GM12878 (cell line): Measurements from ENCODE around the gene MAGI1. TPM values are rescaled to one million over a fixed set of nuclear protein-coding genes. Genes with fewer than 3 reads are reported as not detected.

ENCODE experiments used
- ATAC-seq: fragments of 200-7000 bp; cut with Tn5 transposase; 3 replicates; pipeline ENCODE4 v1.9.1; 2020; ENCODE audit warnings: mild to moderate bottlenecking, moderate library complexity
- BruUV-seq: library from RNA; stranded (reverse); fragments of 400-500 nt; replicated peaks from 2 replicates; lab custom pipeline; 2021; lab: Mats Ljungman, UMichigan
- CTCF ChIA-PET: fragments of 300-600 bp; sonication (Branson Sonifier 250); formaldehyde crosslinking; extraction: SDS; loops from one replicate; lab custom pipeline; 2021; ENCODE audit warnings: inconsistent platforms; lab: Yijun Ruan, JAX
- POLR2A ChIA-PET: fragments of 350-600 bp; formaldehyde crosslinking; extraction: SDS; loops from one replicate; lab custom pipeline; 2021; ENCODE audit warnings: inconsistent platforms; lab: Charles Lee
- RAD21 ChIA-PET: fragments of 300-600 bp; sonication (Branson Sonifier 250); formaldehyde crosslinking; loops from one replicate; lab custom pipeline; 2023; ENCODE audit warnings: antibody characterized with exemption; ENCODE audit not compliant: unreplicated experiment; lab: Charles Lee
- SMC1A ChIA-PET: fragments of 300-600 bp; sonication (Branson Sonifier 250); formaldehyde crosslinking; loops from one replicate; lab custom pipeline; 2023; ENCODE audit not compliant: unreplicated experiment, uncharacterized antibody; lab: Charles Lee
- DNase-seq: peaks from one replicate; pipeline ENCODE4 v3.0.0-alpha.2; 2011; ENCODE audit warnings: low read depth, low spot score
- FAIRE-seq: peaks from 3 replicates; lab custom pipeline; 2011; peaks lifted over from hg19 to GRCh38; lab: Jason Lieb, UNC
- H2AFZ ChIP-seq: 2 replicates; pipeline ENCODE4 v1.6.0; 2011; ENCODE audit warnings: low read depth, low read length, control low read depth; ENCODE audit not compliant: control insufficient read depth
- H3K27ac ChIP-seq: 2 replicates; pipeline ENCODE4 v1.5.1; 2011; ENCODE audit warnings: control low read depth; ENCODE audit not compliant: control insufficient read depth, insufficient read depth
- H3K27me3 ChIP-seq, 2 experiments: replicated peaks in 1 of 2; 2 replicates each; pipeline versions ENCODE4 v1.6.0 to v1.6.1; 2011; ENCODE audit warnings: low read length in 1 of 2; ENCODE audit not compliant: control insufficient read depth in 2 of 2, insufficient read depth in 2 of 2
- H3K36me3 ChIP-seq, 2 experiments: 2 replicates each; pipeline ENCODE4 v1.5.1; 2011; ENCODE audit warnings: low read length in 1 of 2; ENCODE audit not compliant: control insufficient read depth in 2 of 2, insufficient read depth in 2 of 2
- H3K4me1 ChIP-seq: 2 replicates; pipeline ENCODE4 v1.6.1; 2011; ENCODE audit warnings: mild to moderate bottlenecking, low read length, moderate library complexity, mixed read lengths; ENCODE audit not compliant: control insufficient read depth, insufficient read depth
- H3K4me2 ChIP-seq: 2 replicates; pipeline ENCODE4 v1.6.0; 2011; ENCODE audit warnings: control low read depth; ENCODE audit not compliant: control insufficient read depth, insufficient read depth
- H3K4me3 ChIP-seq: fragments of 200-600 bp; sonication (generic); 2 replicates; pipeline ENCODE4 v1.5.1; 2016
- H3K79me2 ChIP-seq: 2 replicates; pipeline ENCODE4 v1.6.0; 2011; ENCODE audit warnings: low read length; ENCODE audit not compliant: control insufficient read depth, insufficient read depth
- H3K9ac ChIP-seq: 2 replicates; pipeline ENCODE4 v1.8.0; 2011; ENCODE audit warnings: low read length, control low read depth, mixed read lengths; ENCODE audit not compliant: control insufficient read depth, insufficient read depth
- H3K9me3 ChIP-seq: replicated peaks from 3 replicates; pipeline ENCODE4 v1.5.1; 2011; ENCODE audit warnings: mild to moderate bottlenecking, low read length; ENCODE audit not compliant: control insufficient read depth, insufficient read depth
- H4K20me1 ChIP-seq: 2 replicates; pipeline ENCODE4 v1.6.0; 2011; ENCODE audit not compliant: control insufficient read depth, insufficient read depth
- MXI1 ChIP-seq: fragments of 150-350 bp; IDR thresholded peaks from 2 replicates; pipeline ENCODE4 v1.6.1; 2011; ENCODE audit warnings: low read depth, mild to moderate bottlenecking, inconsistent platforms, low read length, improper control_type of control experiment
- SMAD1 ChIP-seq: fragments of 450-650 bp; IDR thresholded peaks from 2 replicates; pipeline ENCODE4 v1.6.1; 2018; ENCODE audit warnings: mild to moderate bottlenecking, low read depth; ENCODE audit not compliant: partially characterized antibody
- ZBTB11 ChIP-seq: fragments of 450-650 bp; formaldehyde crosslinking; IDR thresholded peaks from 2 replicates; pipeline ENCODE4 v1.5.0; 2022; ENCODE audit warnings: mild to moderate bottlenecking, missing genetic modification characterization
- WGBS: methylation state at CpG from one replicate; pipeline ENCODE4 v1.1.6; 2016; ENCODE audit warnings: low lambda C conversion rate; ENCODE audit not compliant: insufficient replicate concordance, insufficient coverage; ENCODE audit errors: missing lambda C conversion rate; 5-methylcytosine and 5-hydroxymethylcytosine counted together
- in situ Hi-C: fragments of 300-500 bp; cut with MboI; formaldehyde crosslinking; loops from 9 replicates; pipeline ENCODE4 v1.14.3; 2018; ENCODE audit warnings: mixed read lengths
- intact Hi-C: fragments of 100-400 bp; cut with micrococcal nuclease; formaldehyde crosslinking; loops from one replicate; pipeline ENCODE4 v1.14.2; 2022; ENCODE audit not compliant: unreplicated experiment
- polyA plus RNA-seq, 11 experiments: library from polyadenylated mRNA; depleted of rRNA in 4 of 11; unstranded in 6 of 11; stranded (reverse) in 5 of 11; fragments of >200 nt; fragmentation: Nextera tagmentation in 4 of 11; fragmentation: Illumina TruSeq in 1 of 11; extraction: Ambion mirVana in 4 of 11; extraction: Trizol in 1 of 11; gene quantifications; 1 replicate in 1 of 11; 2 replicates in 10 of 11; pipeline versions ENCODE4 v1.2.1 to v1.2.3, GENCODE V29; 2011 to 2016; ENCODE audit warnings: inconsistent platforms in 2 of 11, missing spikeins in 2 of 11, low read depth in 1 of 11
- total RNA-seq, 4 experiments: library from RNA; depleted of rRNA in 3 of 4; stranded (reverse); fragments of >200 nt in 3 of 4; fragmentation: Illumina TruSeq in 1 of 4; extraction: Trizol in 1 of 4; gene quantifications; 2 replicates each; pipeline versions ENCODE4 v1.2.1 to v1.2.3, GENCODE V29; 2013 to 2021

The MAGI1 gene
- total and polyA plus RNA-seq, 10 of the 15 experiments (the other 5 are each of a cell fraction or from before 2014, with no cell fraction given), result 0.02 to 3.3 (median 0.29) TPM; not detected in 1

GRCh38 chr3:66012711-66013110, 26.0 kb downstream of the MAGI1 start:
- ChIA-PET POLR2A (interaction anchor here (0.7 kb wide), 1 partner anchor 452 kb away, joined by 6 read pairs; no protein-coding TSS in a partner anchor), SMC1A (no interaction called here), CTCF (no interaction called here), RAD21 (no interaction called here)
- TF ChIP-seq ZBTB11 (CRISPR knock-in tag), result no peak
- no peak for TF ChIP-seq MXI1
- no peak for TF ChIP-seq SMAD1
- H3K9me3 ChIP-seq, result no peaks in the 10 kb centered on the region
- no peak for FAIRE-seq
- H3K79me2 ChIP-seq, result no peaks in the 10 kb centered on the region
- no peaks in the 10 kb centered on the region for H3K4me1 ChIP-seq
- WGBS, result 33% methylated on average over 2 of the region's 2 CpGs
- no peak overlapping the region for H3K9ac ChIP-seq
- no peak for DNase-seq
- in situ Hi-C loops, result no loop called here
- no TSS peak for BruUV-seq
- H4K20me1 ChIP-seq, result no peaks in the 10 kb centered on the region
- no peaks in the 10 kb centered on the region; a peak in 1 of 4 replicates for H3K27me3 ChIP-seq
- ATAC-seq, result no peak
- H3K27ac ChIP-seq, result no peak overlapping the region
- no peak overlapping the region for H3K4me3 ChIP-seq
- H3K4me2 ChIP-seq, result no peak overlapping the region
- intact Hi-C loops, result no loop called here
- no peaks in the 10 kb centered on the region for H3K36me3 ChIP-seq
- no peak overlapping the region for H2AFZ ChIP-seq
